Left lung (tissue), 10 donors: ENCODE results near the gene PCSK7. TPM values are rescaled to one million over a fixed set of nuclear protein-coding genes. Genes with fewer than 3 reads are reported as not detected.

Experiments used
- ATAC-seq: fragments of 200-7000 bp; cut with Tn5 transposase; one replicate; pipeline ENCODE4 v1.9.1; 2020; ENCODE audit warnings: moderate library complexity
- DNase-seq, 4 donors: peaks; one replicate each; pipeline ENCODE4 v3.0.0-alpha.2; 2013 to 2020
- H3K27ac ChIP-seq, 2 donors: fragments of 200-600 bp; sonication (generic) in 1 of 2; one replicate each; pipeline versions ENCODE4 v1.5.0 to v1.8.0; 2020 to 2021
- H3K27me3 ChIP-seq, 2 donors: fragments of 200-600 bp; sonication (generic) in 1 of 2; one replicate each; pipeline versions ENCODE4 v1.5.0 to v1.8.0; 2020 to 2021
- H3K36me3 ChIP-seq, 2 donors: fragments of 200-600 bp; sonication (generic) in 1 of 2; one replicate each; pipeline versions ENCODE4 v1.5.0 to v1.8.0; 2020 to 2021
- H3K4me1 ChIP-seq, 2 donors: fragments of 200-600 bp; one replicate each; pipeline ENCODE4 v1.8.0; 2021
- H3K4me3 ChIP-seq, 2 donors: fragments of 200-600 bp; sonication (generic) in 1 of 2; one replicate each; pipeline versions ENCODE4 v1.5.0 to v1.8.0; 2020 to 2021; ENCODE audit warnings: mild to moderate bottlenecking in 1 of 2
- H3K9me3 ChIP-seq, 2 donors: fragments of 200-600 bp; sonication (generic) in 1 of 2; one replicate each; pipeline versions ENCODE4 v1.5.0 to v1.8.0; 2020 to 2021
- CTCF ChIP-seq, 2 donors: fragments of 200-600 bp; sonication (generic) in 1 of 2; IDR thresholded peaks; one replicate each; pipeline versions ENCODE4 v1.5.0 to v1.8.0; 2021; ENCODE audit warnings: antibody characterized with exemption in 2 of 2
- intact Hi-C, 2 donors: fragments of 100-400 bp; cut with DNase I; formaldehyde crosslinking; loops; one replicate each; pipeline versions ENCODE4 v1.11.2 to v1.14.2; 2022
- polyA plus RNA-seq, 6 donors: library from polyadenylated mRNA; unstranded; fragments of 120-200 nt; gene quantifications; one replicate each; pipeline ENCODE4 v1.2.1, GENCODE V29; 2013; ENCODE audit not compliant: insufficient read length in 6 of 6
- total RNA-seq, 2 donors: library from RNA; stranded (reverse); fragmentation: NEBNext Ultra II Directional; extraction: Animal tissue kit (Norgen Biotek cat#: 25700); gene quantifications; one replicate each; pipeline ENCODE4 v1.2.1, GENCODE V29; 2021
- donor health status: DM: no; HTN: yes; CAD: no.
- donor health status: DM: no; HTN: no; CAD: no.

PCSK7 gene
- total and polyA plus RNA-seq, 8 donors: 24.5 to 77.8 (median 30.2) TPM

- Histone ChIP-seq H3K27me3 (no peaks in the 10 kb centered on the region), H3K27ac (no peak overlapping the region), H3K4me1 (no peaks in the 10 kb centered on the region), H3K4me3 (no peak overlapping the region), H3K9me3 (no peaks in the 10 kb centered on the region), H3K36me3 (peaks cover 0 to 79% of the 10 kb centered on the region in 2 donors)
- no peak for TF ChIP-seq CTCF (IDR thresholded peaks at IDR 0.05)
- DNase-seq: no peak
- intact Hi-C loops: no loop called here
- no peak for ATAC-seq
These were observed 17.7 kb upstream of the PCSK7 start for GRCh38 chr11:117249571-117249970.

- no peak overlapping the region for H3K4me3 ChIP-seq
- DNase-seq (no peak), ATAC-seq (no peak)
- no peaks in the 10 kb centered on the region for H3K27me3 ChIP-seq
- no peaks in the 10 kb centered on the region for H3K9me3 ChIP-seq
- no peak for TF ChIP-seq CTCF (IDR thresholded peaks at IDR 0.05)
- intact Hi-C loops: no loop called here
- H3K4me1 ChIP-seq: no peaks in the 10 kb centered on the region
- H3K27ac ChIP-seq: no peak overlapping the region
- H3K36me3 ChIP-seq: peaks cover 0 to 79% of the 10 kb centered on the region in 2 donors
These were observed 16.5 kb upstream of the PCSK7 start for GRCh38 chr11:117248341-117248740.

- peaks cover 0 to 60% of the 10 kb centered on the region in 2 donors for H3K36me3 ChIP-seq
- H3K4me1 ChIP-seq: peaks cover 0 to 3% of the 10 kb centered on the region in 2 donors
- peak; percentile 18 for ATAC-seq
- intact Hi-C loops: no loop called here
- DNase-seq: no peak
- H3K9me3 ChIP-seq: no peaks in the 10 kb centered on the region
- no peak overlapping the region for H3K27ac ChIP-seq
- no peaks in the 10 kb centered on the region for H3K27me3 ChIP-seq
- no peak overlapping the region for H3K4me3 ChIP-seq
- TF ChIP-seq CTCF (IDR thresholded peaks at IDR 0.05): no peak
These were observed 7.4 kb upstream of the PCSK7 start for GRCh38 chr11:117239295-117239694.

GRCh38 chr11:117238221-117238620 is 6.3 kb upstream of the PCSK7 start:
- DNase-seq (no peak), ATAC-seq (no peak)
- no peak overlapping the region for H3K27ac ChIP-seq
- intact Hi-C loops: no loop called here
- TF ChIP-seq CTCF (IDR thresholded peaks at IDR 0.05): no peak
- H3K4me3 ChIP-seq: no peak overlapping the region
- no peaks in the 10 kb centered on the region for H3K27me3 ChIP-seq
- H3K4me1 ChIP-seq: peaks cover 4 to 13% of the 10 kb centered on the region in 2 donors
- peaks cover 0 to 49% of the 10 kb centered on the region in 2 donors for H3K36me3 ChIP-seq
- H3K9me3 ChIP-seq: no peaks in the 10 kb centered on the region

GRCh38 chr11:117232911-117233409 is 1.1 kb upstream of the PCSK7 start:
- H3K36me3 ChIP-seq: peaks cover 0 to 23% of the 10 kb centered on the region in 2 donors
- intact Hi-C loops: no loop called here
- H3K4me3 ChIP-seq: peak overlapping the region; percentile 89 to 95
- H3K4me1 ChIP-seq: peaks cover 9 to 42% of the 10 kb centered on the region in 2 donors
- no peaks in the 10 kb centered on the region for H3K27me3 ChIP-seq
- ATAC-seq: peak; percentile 21
- no peak for TF ChIP-seq CTCF (IDR thresholded peaks at IDR 0.05)
- peak in 1 of 4 donors; percentile 84 for DNase-seq
- no peaks in the 10 kb centered on the region for H3K9me3 ChIP-seq
- H3K27ac ChIP-seq: peak overlapping the region; percentile 90 to 93
